BJ (cell line): ENCODE measurements around the gene GABPB2. TPM values are rescaled to one million over a fixed set of nuclear protein-coding genes. Genes with fewer than 3 reads are reported as not detected.

Experiments
- CTCF ChIA-PET: fragments of 350-600 bp; formaldehyde crosslinking; extraction: SDS; loops from one replicate; lab custom pipeline; 2021; ENCODE audit warnings: antibody characterized with exemption, inconsistent platforms; lab: Yijun Ruan, JAX
- POLR2A ChIA-PET: fragments of 300-600 bp; sonication (Branson Sonifier 250); formaldehyde crosslinking; extraction: SDS; loops from one replicate; lab custom pipeline; 2021; ENCODE audit warnings: antibody characterized with exemption; lab: Charles Lee
- DNase-seq: peaks from one replicate; pipeline ENCODE4 v3.0.0-alpha.2; 2011; ENCODE audit warnings: low read depth
- H3K27me3 ChIP-seq: 2 replicates; pipeline ENCODE4 v1.6.0; 2011; ENCODE audit warnings: low read length; ENCODE audit not compliant: control insufficient read depth, insufficient read depth
- H3K36me3 ChIP-seq: 2 replicates; pipeline ENCODE4 v1.5.1; 2011; ENCODE audit warnings: low read length; ENCODE audit not compliant: control insufficient read depth, insufficient read depth
- H3K4me3 ChIP-seq: 2 replicates; pipeline ENCODE4 v1.5.1; 2011; ENCODE audit warnings: low read depth, mild to moderate bottlenecking, control low read depth, low read length
- polyA minus RNA-seq: library from RNA; depleted of rRNA, polyadenylated mRNA; stranded (reverse); fragments of >200 nt; gene quantifications from 2 replicates; pipeline ENCODE4 v1.2.3, GENCODE V29; 2011; rRNA and poly(A)+ RNA removed
- polyA plus RNA-seq: library from polyadenylated mRNA; depleted of rRNA; stranded (reverse); fragments of >200 nt; gene quantifications from 2 replicates; pipeline ENCODE4 v1.2.3, GENCODE V29; 2011; rRNA removed
- TF ChIP-seq, protein P1 (sequence below): IDR thresholded peaks from 2 replicates; pipeline ENCODE4 v1.5.1; 2011; ENCODE audit warnings: low read depth, mild to moderate bottlenecking, control low read depth, inconsistent platforms, low read length, moderate library complexity; ENCODE audit not compliant: insufficient read depth

GABPB2 gene
- polyA plus RNA-seq (16.2 and 16.7 TPM in 2 replicates), polyA minus RNA-seq (10.6 and 18.5 TPM in 2 replicates)

DNA sequence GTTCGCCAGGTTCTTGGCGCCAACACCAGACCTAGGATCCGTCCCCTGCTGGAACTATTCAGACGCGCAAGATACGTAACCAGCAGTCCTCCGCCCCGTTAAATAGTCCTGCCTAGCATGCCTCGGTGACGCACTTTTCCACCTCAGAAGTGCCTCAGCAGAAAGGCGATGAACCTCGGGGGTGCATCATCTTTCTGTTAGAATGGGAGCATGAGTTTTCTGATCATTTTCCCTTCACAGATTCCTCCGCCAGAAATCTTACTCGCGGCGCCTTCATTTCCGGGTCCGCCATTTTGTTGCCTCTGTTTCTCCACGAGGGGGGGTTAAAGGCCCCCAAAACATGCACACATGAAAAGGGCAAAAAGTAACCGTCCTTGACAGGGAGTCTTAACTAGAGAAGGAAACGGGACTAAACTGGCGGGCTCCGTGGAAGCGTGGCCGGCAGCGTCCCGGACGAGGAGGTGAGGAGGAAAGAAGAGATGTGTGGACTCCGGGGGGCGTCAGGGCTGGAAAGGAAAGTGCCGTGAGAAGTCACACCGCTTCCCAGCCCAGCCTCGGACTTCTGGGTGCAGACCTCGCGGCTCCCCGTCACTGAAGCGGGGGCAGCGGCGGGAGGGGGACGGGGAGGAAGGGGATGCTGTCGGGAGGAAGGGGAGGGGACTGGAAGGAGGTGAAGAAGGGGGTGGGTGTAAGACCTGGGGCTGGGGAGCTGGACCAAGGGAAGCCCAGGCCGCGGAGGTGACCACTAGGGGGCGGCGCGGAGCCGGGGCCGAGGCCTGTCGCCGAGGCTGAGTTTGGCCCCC lies at the start of gene GABPB2:
Gene GABPB2 (plus strand): TSS at position 288 of the 803 bp plus-strand sequence. CDS start 17,429 bp downstream, outside the sequence.
- peak; percentile 69 for DNase-seq
- H3K4me3 ChIP-seq, result peak within 1 kb of the TSS; percentile 94
- TF ChIP-seq, protein P1, sequence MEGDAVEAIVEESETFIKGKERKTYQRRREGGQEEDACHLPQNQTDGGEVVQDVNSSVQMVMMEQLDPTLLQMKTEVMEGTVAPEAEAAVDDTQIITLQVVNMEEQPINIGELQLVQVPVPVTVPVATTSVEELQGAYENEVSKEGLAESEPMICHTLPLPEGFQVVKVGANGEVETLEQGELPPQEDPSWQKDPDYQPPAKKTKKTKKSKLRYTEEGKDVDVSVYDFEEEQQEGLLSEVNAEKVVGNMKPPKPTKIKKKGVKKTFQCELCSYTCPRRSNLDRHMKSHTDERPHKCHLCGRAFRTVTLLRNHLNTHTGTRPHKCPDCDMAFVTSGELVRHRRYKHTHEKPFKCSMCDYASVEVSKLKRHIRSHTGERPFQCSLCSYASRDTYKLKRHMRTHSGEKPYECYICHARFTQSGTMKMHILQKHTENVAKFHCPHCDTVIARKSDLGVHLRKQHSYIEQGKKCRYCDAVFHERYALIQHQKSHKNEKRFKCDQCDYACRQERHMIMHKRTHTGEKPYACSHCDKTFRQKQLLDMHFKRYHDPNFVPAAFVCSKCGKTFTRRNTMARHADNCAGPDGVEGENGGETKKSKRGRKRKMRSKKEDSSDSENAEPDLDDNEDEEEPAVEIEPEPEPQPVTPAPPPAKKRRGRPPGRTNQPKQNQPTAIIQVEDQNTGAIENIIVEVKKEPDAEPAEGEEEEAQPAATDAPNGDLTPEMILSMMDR, result peak; percentile 99
- no peaks in the 10 kb centered on the region for H3K36me3 ChIP-seq
- H3K27me3 ChIP-seq, result no peaks in the 10 kb centered on the region
- CTCF ChIA-PET, result interaction anchor here (0.6 to 2.2 kb wide), 15 partner anchors 9 to 160 kb away, joined by 3 to 18 read pairs (median 4); partner anchors contain the start of genes C1orf56, MINDY1 and MLLT11
- POLR2A ChIA-PET, result no interaction called here

DNA sequence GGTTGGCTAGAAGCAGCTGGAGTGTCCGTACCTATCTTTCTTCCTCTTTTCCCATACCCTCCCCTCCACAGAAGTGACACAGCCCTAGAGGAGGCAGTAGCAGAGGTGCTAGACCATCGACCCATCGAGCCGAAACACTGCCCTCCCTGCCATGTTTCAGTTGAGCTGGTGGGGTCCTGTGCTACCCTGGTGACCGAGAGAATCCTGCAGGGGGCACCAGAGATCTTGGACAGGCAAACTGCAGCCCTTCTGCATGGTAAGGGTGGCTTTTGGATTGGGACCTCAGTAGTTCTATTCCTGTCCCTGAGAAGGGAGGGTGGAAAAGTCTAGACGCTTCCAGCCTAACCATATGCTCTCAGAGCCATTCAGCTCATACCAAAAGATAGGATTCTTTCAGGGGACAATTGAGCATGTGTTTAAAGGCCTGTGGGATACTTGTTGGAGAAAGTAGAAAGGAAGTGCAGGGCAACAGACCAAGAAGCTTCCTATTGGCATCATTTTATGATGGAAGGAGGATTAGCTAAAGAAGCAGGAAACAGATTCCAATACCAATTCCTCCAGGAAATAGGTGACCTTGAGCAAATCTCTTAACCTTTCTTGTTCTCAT lies 45.9 kb upstream of the GABPB2 start:
- POLR2A ChIA-PET, result no interaction called here

DNA sequence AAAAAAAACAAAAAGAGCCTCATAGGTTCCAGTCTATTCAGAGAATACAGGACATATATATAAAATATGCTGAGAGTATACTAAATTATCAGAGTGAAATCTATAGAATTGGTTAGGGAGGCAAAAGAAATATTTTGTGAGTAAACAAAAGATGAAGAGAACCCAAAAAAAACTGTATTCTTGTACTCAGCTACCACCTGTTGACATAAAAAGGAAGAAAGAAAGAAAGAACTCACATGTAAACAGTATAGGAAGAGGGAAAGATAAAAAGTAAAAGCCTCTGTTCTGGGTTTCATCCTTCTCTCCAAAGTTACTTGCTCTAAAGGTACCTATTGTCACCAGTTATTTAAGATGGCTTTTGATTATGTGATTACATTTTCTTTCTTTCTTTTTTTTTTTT lies 44.1 kb upstream of the GABPB2 start:
- TF ChIP-seq, protein P1, result no peak
- CTCF ChIA-PET, result interaction anchor here (2.6 to 3.1 kb wide), 2 partner anchors 12 to 23 kb away, joined by 10 to 26 read pairs; partner anchors contain the start of gene BNIPL
- no peak overlapping the region for H3K4me3 ChIP-seq

More for the DNA sequence above, 45.9 kb upstream of the GABPB2 start:
- TF ChIP-seq, protein P1, result peak; percentile 81
- CTCF ChIA-PET, result interaction anchor here (0.6 to 3.1 kb wide), 26 partner anchors 10 to 713 kb away, joined by 3 to 26 read pairs (median 4); partner anchors contain the start of genes BNIPL, C1orf56, CDC42SE1 and LYSMD1
- Histone ChIP-seq H3K27me3 (no peaks in the 10 kb centered on the region), H3K4me3 (no peak overlapping the region), H3K36me3 (peaks cover 4% of the 10 kb centered on the region)
- no peak for DNase-seq

GRCh38 chr1:151032164-151032563 lies 38.4 kb upstream of the GABPB2 start:
- H3K36me3 ChIP-seq, result peaks cover 8% of the 10 kb centered on the region
- H3K27me3 ChIP-seq, result no peaks in the 10 kb centered on the region
- CTCF ChIA-PET, result interaction anchor here (1.6 kb wide), 1 partner anchor 10 kb away, joined by 5 read pairs; no protein-coding TSS in a partner anchor
- no peak for DNase-seq
- TF ChIP-seq, protein P1, result no peak
- no peak overlapping the region for H3K4me3 ChIP-seq
- POLR2A ChIA-PET, result no interaction called here

More for the DNA sequence above, 44.1 kb upstream of the GABPB2 start:
- Histone ChIP-seq H3K27me3 (no peaks in the 10 kb centered on the region), H3K36me3 (peaks cover 6% of the 10 kb centered on the region)
- POLR2A ChIA-PET, result no interaction called here
- no peak for DNase-seq

DNA sequence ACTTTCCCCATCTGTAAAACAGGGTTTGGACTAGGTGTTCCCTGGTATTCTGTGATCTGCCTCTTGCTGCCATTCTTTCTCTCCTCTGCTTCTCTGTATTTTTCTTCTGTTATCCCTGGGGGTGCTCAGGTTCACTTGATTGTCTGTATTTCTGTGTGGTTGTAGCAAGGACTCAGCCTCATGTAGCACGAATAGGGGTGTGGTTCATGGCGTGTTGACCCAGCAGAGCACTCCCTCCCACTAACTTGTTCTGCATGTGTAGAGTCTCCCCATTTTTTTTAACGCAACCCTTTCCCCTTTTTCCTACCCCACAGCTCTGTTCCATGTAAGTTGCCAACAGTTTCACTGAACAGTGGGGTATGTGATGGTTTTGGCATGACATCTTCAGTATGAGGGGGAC lies 35.4 kb upstream of the GABPB2 start:
- CTCF ChIA-PET, result interaction anchor here (1.9 kb wide), 1 partner anchor 11 kb away, joined by 9 read pairs; no protein-coding TSS in a partner anchor
- peaks cover 6% of the 10 kb centered on the region for H3K36me3 ChIP-seq
- no peaks in the 10 kb centered on the region for H3K27me3 ChIP-seq
- DNase-seq, result no peak
- TF ChIP-seq, protein P1, result no peak
- no peak overlapping the region for H3K4me3 ChIP-seq
- POLR2A ChIA-PET, result no interaction called here
